IMR-90 (cell line): ENCODE data around the gene SLC26A2.

Experiments
- CEBPB ChIP-seq: IDR thresholded peaks from 2 replicates; pipeline ENCODE4 v1.6.1; 2012; ENCODE audit warnings: low read depth, low read length, improper control_type of control experiment
- FOS ChIP-seq: fragments of 150-350 bp; IDR thresholded peaks from 2 replicates; pipeline ENCODE4 v1.6.1; 2016; ENCODE audit warnings: low read depth, low read length
- MAFK ChIP-seq: IDR thresholded peaks from 2 replicates; pipeline ENCODE4 v1.6.1; 2012; ENCODE audit warnings: low read depth, low read length, improper control_type of control experiment
- POLR2A ChIP-seq: IDR thresholded peaks from 2 replicates; pipeline ENCODE4 v1.6.1; 2012; ENCODE audit warnings: mild to moderate bottlenecking, low read depth, low read length
- RAD21 ChIP-seq: IDR thresholded peaks from 2 replicates; pipeline ENCODE4 v1.6.1; 2012; ENCODE audit warnings: low read length, improper control_type of control experiment
- RCOR1 ChIP-seq: IDR thresholded peaks from 2 replicates; pipeline ENCODE4 v1.6.1; 2012; ENCODE audit warnings: mild to moderate bottlenecking, low read length, improper control_type of control experiment; ENCODE audit not compliant: insufficient replicate concordance
- RFX5 ChIP-seq: IDR thresholded peaks from 2 replicates; pipeline ENCODE4 v1.8.0; 2012; ENCODE audit warnings: low read depth, mild to moderate bottlenecking, low read length, moderate library complexity
- USF2 ChIP-seq: fragments of 150-350 bp; IDR thresholded peaks from 2 replicates; pipeline ENCODE4 v1.6.1; 2017; ENCODE audit warnings: mild to moderate bottlenecking, antibody characterized with exemption, low read length, low read depth
- TF ChIP-seq, protein P1 (sequence below): conservative IDR thresholded peaks from 2 replicates; pipeline ENCODE4 v1.5.1; 2012; ENCODE audit warnings: mild to moderate bottlenecking, low read depth, low read length, improper control_type of control experiment
- TF ChIP-seq, protein P2 (sequence below): fragments of 150-350 bp; IDR thresholded peaks from 2 replicates; pipeline ENCODE4 v1.6.1; 2016; ENCODE audit warnings: low read depth, mild to moderate bottlenecking, low read length, moderate library complexity, borderline replicate concordance

GRCh38 chr5:149969181-149969930 is 8.8 kb downstream of the SLC26A2 start:
- TF ChIP-seq, protein P1, sequence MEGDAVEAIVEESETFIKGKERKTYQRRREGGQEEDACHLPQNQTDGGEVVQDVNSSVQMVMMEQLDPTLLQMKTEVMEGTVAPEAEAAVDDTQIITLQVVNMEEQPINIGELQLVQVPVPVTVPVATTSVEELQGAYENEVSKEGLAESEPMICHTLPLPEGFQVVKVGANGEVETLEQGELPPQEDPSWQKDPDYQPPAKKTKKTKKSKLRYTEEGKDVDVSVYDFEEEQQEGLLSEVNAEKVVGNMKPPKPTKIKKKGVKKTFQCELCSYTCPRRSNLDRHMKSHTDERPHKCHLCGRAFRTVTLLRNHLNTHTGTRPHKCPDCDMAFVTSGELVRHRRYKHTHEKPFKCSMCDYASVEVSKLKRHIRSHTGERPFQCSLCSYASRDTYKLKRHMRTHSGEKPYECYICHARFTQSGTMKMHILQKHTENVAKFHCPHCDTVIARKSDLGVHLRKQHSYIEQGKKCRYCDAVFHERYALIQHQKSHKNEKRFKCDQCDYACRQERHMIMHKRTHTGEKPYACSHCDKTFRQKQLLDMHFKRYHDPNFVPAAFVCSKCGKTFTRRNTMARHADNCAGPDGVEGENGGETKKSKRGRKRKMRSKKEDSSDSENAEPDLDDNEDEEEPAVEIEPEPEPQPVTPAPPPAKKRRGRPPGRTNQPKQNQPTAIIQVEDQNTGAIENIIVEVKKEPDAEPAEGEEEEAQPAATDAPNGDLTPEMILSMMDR = no peak
- TF ChIP-seq CEBPB (no peak), POLR2A (no peak), FOS (no peak), MAFK (no peak), USF2 (no peak), RCOR1 (no peak), RAD21 (no peak), RFX5 (no peak)
- TF ChIP-seq, protein P2, sequence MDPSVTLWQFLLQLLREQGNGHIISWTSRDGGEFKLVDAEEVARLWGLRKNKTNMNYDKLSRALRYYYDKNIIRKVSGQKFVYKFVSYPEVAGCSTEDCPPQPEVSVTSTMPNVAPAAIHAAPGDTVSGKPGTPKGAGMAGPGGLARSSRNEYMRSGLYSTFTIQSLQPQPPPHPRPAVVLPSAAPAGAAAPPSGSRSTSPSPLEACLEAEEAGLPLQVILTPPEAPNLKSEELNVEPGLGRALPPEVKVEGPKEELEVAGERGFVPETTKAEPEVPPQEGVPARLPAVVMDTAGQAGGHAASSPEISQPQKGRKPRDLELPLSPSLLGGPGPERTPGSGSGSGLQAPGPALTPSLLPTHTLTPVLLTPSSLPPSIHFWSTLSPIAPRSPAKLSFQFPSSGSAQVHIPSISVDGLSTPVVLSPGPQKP = no peak
